ENCODE measurements around the gene LMLN. TPM values are rescaled to one million over a fixed set of nuclear protein-coding genes. Genes with fewer than 3 reads are reported as not detected.

LMLN gene
- total RNA-seq, 2 donors from 2014 or later: 1.6 to 4.4 TPM

- no peak for ATAC-seq
- 89% methylated on average over 8 of the region's 8 CpGs for WGBS, 2 donors
- intact Hi-C loops (cut with DNase I): no loop called here
- TF ChIP-seq CTCF (IDR thresholded peaks at IDR 0.05): no peak
- no peak for TF ChIP-seq POLR2A (IDR thresholded peaks at IDR 0.05)
- Histone ChIP-seq H3K27ac (no peak overlapping the region), H3K4me3 (no peak overlapping the region), H3K4me1 (no peaks in the 10 kb centered on the region), H3K36me3 (replicated peaks in 1 of 2; ENCODE audit: insufficient read depth in 1 of 2, low read depth in 2 of 2) (peaks cover 0 to 3% of the 10 kb centered on the region in 2 donors), H3K9me3 (no peaks in the 10 kb centered on the region), H3K27me3 (no peaks in the 10 kb centered on the region)
- no peak for DNase-seq
Measured at GRCh38 chr3:198025644-198026043, 65.6 kb downstream of the LMLN start.

- WGBS, 2 donors: 86% methylated on average over 5 of the region's 5 CpGs
- ATAC-seq (no peak), DNase-seq (no peak)
- peaks cover 0 to 3% of the 10 kb centered on the region in 2 donors for H3K36me3 ChIP-seq (replicated peaks in 1 of 2; ENCODE audit: insufficient read depth in 1 of 2, low read depth in 2 of 2)
- H3K4me1 ChIP-seq: no peaks in the 10 kb centered on the region
- no peaks in the 10 kb centered on the region for H3K27me3 ChIP-seq
- H3K9me3 ChIP-seq: no peaks in the 10 kb centered on the region
- H3K27ac ChIP-seq: no peak overlapping the region
- no peak overlapping the region for H3K4me3 ChIP-seq
- intact Hi-C loops (cut with DNase I): no loop called here
- TF ChIP-seq POLR2A (IDR thresholded peaks at IDR 0.05): no peak
- TF ChIP-seq CTCF (IDR thresholded peaks at IDR 0.05): no peak
Measured at GRCh38 chr3:198026620-198027019, 66.6 kb downstream of the LMLN start.

GRCh38 chr3:198027045-198027798 lies 67.2 kb downstream of the LMLN start:
- ATAC-seq: no peak
- H3K36me3 ChIP-seq (replicated peaks in 1 of 2; ENCODE audit: insufficient read depth in 1 of 2, low read depth in 2 of 2): no peaks in the 10 kb centered on the region
- 89 to 91% methylated on average over 17 of the region's 17 CpGs for WGBS, 2 donors
- no peaks in the 10 kb centered on the region for H3K27me3 ChIP-seq
- no peak overlapping the region for H3K27ac ChIP-seq
- TF ChIP-seq CTCF (IDR thresholded peaks at IDR 0.05): no peak
- no peak for TF ChIP-seq POLR2A (IDR thresholded peaks at IDR 0.05)
- intact Hi-C loops (cut with DNase I): no loop called here
- no peak for DNase-seq
- H3K9me3 ChIP-seq: no peaks in the 10 kb centered on the region
- no peak overlapping the region for H3K4me3 ChIP-seq
- no peaks in the 10 kb centered on the region for H3K4me1 ChIP-seq

DNA sequence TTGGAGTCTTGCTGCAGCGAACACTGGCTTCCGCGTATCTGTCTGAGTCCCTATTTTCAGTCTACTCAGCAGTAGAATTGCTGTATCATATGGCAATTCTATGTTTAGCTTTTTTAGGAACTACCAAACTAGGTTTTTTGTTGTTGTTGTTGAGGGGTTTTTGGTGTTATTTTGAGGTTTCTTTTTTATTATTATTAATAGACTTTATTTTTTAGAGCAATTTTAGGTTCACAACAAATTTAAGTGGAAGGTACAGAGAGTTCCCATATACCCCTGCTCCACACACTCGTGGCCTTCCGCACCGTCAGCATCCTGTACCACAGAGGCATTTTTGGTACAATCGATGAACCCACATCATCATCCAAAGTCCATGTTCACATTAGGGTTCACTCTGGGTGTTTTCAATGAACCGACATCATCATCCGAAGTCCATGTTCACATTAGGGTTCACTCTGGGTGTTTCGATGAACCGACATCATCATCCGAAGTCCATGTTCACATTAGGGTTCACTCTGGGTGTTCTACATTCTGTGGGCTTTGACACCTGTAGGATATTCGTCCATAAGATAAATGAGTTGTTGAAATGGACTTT lies 67.9 kb downstream of the LMLN start:
- H3K27ac ChIP-seq: no peak overlapping the region
- H3K9me3 ChIP-seq: no peaks in the 10 kb centered on the region
- H3K4me1 ChIP-seq: no peaks in the 10 kb centered on the region
- H3K36me3 ChIP-seq (replicated peaks in 1 of 2; ENCODE audit: insufficient read depth in 1 of 2, low read depth in 2 of 2): no peaks in the 10 kb centered on the region
- intact Hi-C loops (cut with DNase I): no loop called here
- ATAC-seq (no peak), DNase-seq (no peak)
- WGBS, 2 donors: 93 to 95% methylated on average over 13 of the region's 13 CpGs
- TF ChIP-seq CTCF (IDR thresholded peaks at IDR 0.05) (no peak), POLR2A (IDR thresholded peaks at IDR 0.05) (no peak)
- H3K4me3 ChIP-seq: no peak overlapping the region
- no peaks in the 10 kb centered on the region for H3K27me3 ChIP-seq

DNA sequence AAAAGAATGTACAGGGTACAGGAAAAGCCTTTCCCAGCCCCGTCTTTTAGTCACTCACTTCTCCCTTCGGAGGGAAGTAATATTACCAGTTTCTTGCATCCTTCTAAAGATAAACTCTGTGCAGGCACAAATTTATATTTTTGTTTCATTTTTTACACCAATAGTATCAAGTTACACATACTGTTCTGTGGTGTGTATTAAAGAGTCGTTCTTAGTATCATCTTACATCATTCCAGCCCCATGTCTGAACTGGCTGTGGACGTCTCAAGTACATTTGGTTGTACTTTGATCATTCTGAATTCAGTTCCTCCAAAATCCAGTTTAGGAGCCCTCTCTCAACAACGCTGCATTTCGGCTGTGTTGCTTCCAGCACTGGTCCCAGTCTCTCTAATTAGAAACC lies 68.7 kb downstream of the LMLN start:
- no peaks in the 10 kb centered on the region for H3K27me3 ChIP-seq
- no peak overlapping the region for H3K4me3 ChIP-seq
- H3K27ac ChIP-seq: no peak overlapping the region
- H3K36me3 ChIP-seq (replicated peaks in 1 of 2; ENCODE audit: insufficient read depth in 1 of 2, low read depth in 2 of 2): no peaks in the 10 kb centered on the region
- intact Hi-C loops (cut with DNase I): no loop called here
- H3K4me1 ChIP-seq: no peaks in the 10 kb centered on the region
- no peak for TF ChIP-seq POLR2A (IDR thresholded peaks at IDR 0.05)
- no peak for TF ChIP-seq CTCF (IDR thresholded peaks at IDR 0.05)
- WGBS, 2 donors: 81 to 82% methylated on average over 6 of the region's 6 CpGs
- ATAC-seq (no peak), DNase-seq (no peak)
- no peaks in the 10 kb centered on the region for H3K9me3 ChIP-seq

Measured in body of pancreas (tissue), 4 donors.